GM20000 (cell line): ENCODE measurements around the gene ENDOD1.

ENCODE experiments used
- DNase-seq: peaks from one replicate; pipeline ENCODE4 v3.0.0; 2012; ENCODE audit warnings: low spot score
- TF ChIP-seq, protein P1 (sequence below): IDR thresholded peaks from 2 replicates; pipeline ENCODE4 v1.5.1; 2012; ENCODE audit warnings: mild to moderate bottlenecking, control low read depth; ENCODE audit errors: extremely low read depth, missing control alignments

ENDOD1 gene

DNA sequence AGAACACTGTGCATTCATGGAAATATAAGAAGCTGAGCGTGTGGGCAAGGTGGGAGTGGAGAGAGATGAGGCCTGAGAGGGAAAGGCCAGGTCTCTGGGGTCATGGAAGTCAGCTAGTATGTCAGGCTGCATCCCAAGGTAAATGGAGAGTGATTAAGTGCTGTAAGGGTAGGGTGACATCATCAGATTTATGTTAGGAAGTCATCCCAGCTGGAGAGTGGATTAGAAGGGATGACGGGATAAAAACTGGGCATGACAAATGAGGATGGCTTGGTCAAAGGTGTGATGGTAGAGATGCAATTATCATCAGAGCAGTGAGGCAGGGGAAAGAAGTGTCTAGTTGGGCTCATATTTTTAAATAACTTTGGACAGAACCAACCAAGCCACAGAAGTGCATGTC is 3.5 kb upstream of the ENDOD1 start:
- no peak for DNase-seq
- TF ChIP-seq, protein P1, sequence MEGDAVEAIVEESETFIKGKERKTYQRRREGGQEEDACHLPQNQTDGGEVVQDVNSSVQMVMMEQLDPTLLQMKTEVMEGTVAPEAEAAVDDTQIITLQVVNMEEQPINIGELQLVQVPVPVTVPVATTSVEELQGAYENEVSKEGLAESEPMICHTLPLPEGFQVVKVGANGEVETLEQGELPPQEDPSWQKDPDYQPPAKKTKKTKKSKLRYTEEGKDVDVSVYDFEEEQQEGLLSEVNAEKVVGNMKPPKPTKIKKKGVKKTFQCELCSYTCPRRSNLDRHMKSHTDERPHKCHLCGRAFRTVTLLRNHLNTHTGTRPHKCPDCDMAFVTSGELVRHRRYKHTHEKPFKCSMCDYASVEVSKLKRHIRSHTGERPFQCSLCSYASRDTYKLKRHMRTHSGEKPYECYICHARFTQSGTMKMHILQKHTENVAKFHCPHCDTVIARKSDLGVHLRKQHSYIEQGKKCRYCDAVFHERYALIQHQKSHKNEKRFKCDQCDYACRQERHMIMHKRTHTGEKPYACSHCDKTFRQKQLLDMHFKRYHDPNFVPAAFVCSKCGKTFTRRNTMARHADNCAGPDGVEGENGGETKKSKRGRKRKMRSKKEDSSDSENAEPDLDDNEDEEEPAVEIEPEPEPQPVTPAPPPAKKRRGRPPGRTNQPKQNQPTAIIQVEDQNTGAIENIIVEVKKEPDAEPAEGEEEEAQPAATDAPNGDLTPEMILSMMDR = no peak

DNA sequence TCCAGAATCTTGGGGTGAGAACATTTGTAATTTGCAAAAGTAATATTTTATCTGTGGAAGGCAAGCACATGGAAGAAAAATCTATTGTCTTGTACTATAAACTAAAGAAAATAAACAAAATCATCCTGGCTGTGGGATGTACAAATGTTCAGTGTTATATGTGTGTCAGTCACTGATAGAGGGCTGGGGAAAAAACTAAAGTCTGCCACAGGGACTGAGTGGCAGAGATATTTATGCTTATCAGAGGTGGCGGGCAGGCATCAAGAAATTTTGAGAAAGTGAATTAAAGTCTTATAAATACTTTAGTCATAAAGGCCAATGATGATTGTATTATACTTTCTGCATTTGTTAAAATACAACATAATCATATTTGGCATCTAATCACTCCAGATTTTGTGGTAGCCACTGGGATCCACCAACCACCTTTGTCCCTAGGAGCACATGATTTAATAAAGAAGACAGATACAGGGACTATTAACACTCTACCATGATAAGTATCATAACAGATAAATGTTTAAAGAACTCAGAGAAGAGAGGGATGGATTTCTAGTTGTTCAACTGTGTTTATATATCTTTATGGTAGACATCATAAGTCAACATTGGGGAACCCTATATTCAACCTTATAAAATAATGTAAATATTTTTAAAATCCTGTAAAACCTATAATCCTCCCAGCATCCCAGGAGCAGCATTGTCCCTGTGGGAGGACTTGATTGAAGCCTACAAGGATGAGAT is 2.6 kb upstream of the ENDOD1 start:
- TF ChIP-seq, protein P1 = no peak
- no peak for DNase-seq

GRCh38 chr11:95088946-95089619 is 563 bp upstream of the ENDOD1 start:
- peak; percentile 56 for DNase-seq
- TF ChIP-seq, protein P1 = no peak

DNA sequence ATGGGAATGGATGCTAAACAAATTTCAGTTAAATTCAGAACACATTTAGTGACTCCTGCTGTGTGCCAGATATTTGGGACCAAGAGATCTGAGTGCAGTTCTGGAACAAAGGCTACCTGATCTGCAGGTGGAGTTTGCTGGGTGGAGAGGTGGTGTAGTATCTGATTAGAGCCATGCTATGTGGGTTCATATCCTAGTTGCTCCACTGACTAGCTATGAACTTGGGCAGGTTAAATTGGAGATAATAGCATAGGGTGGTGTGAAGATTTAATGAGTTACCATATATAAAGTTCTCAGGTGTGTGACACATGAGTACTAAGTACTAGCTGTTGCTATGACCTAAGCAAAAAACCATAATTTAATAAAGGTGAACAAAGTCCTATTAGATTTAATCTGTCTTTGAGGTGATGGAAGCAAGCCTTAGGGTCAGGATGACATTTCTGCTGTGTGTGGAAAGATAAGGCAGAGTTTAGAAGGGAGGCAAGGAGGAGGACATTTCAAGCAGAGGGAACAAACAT is 2.1 kb downstream of the ENDOD1 start:
- DNase-seq = no peak
- TF ChIP-seq, protein P1 = no peak

DNA sequence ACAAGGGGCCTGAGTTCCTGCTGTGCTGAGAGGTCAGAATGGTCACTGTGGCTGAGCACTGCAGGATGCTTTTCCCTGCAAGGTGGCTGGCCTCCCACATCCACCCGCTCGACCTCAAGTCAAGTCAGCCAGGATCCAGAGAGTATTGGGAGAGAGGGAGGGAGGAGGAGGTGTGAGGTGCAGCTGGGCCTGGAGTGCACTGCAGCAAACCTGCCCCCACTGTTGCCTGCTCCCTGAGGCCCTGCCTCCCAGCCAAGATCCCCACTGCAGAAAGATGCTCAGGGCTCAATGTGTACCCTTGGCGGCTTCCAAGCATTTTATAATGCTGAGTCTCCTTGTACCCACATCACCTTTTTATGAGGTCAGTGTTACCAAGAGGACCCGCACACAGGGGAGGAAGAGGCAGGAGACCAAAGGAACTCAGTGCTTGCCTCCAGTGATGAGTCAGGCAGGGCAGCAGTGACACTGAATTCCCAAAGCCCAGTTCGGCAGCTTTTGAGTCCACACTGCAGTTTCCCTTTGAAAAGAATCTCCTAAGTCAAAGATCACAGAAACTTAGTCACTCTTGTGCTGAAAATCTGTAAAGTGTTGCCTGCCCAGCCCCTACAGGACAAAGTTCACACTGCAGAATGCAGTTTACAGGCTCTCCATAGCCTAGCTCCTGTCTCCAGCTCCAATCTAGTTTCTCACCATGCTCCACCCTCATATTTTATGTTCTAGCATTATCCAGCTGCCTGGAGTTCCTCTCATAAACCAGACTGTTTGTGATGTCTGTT is 3.1 kb downstream of the ENDOD1 start:
- DNase-seq = peak; percentile 59
- TF ChIP-seq, protein P1 = peak; percentile 54

GRCh38 chr11:95093548-95093947 is 3.9 kb downstream of the ENDOD1 start:
- TF ChIP-seq, protein P1 = no peak
- peak; percentile 41 for DNase-seq
